MCF 10A (cell line): Measurements from ENCODE around the gene ZNF410. TPM values are rescaled to one million over a fixed set of nuclear protein-coding genes. Genes with fewer than 3 reads are reported as not detected.

ENCODE experiments used
- BruUV-seq: library from RNA; stranded (reverse); fragments of 400-500 nt; replicated peaks from 2 replicates; lab custom pipeline; 2021; lab: Mats Ljungman, UMichigan
- CTCF ChIA-PET: fragments of 300-600 bp; sonication (Branson Sonifier 250); formaldehyde crosslinking; extraction: SDS; loops from one replicate; lab custom pipeline; 2021; ENCODE audit warnings: antibody characterized with exemption, inconsistent platforms; lab: Yijun Ruan, JAX
- POLR2A ChIA-PET: fragments of 300-600, 350-650 bp; sonication (Branson Sonifier 250); formaldehyde crosslinking; extraction: SDS; loops from one replicate; lab custom pipeline; 2020; ENCODE audit warnings: antibody characterized with exemption, inconsistent platforms; lab: Yijun Ruan, JAX
- DNase-seq: peaks from one replicate; pipeline ENCODE4 v3.0.0-alpha.2; 2018; ENCODE audit not compliant: unreplicated experiment
- H3K27ac Mint-ChIP-seq: one replicate; pipeline ENCODE4 v1.8.0; 2022; ENCODE audit warnings: mild to moderate bottlenecking, low read depth, mixed read lengths; ENCODE audit not compliant: unreplicated experiment
- H3K27me3 Mint-ChIP-seq: one replicate; pipeline ENCODE4 v1.8.0; 2022; ENCODE audit warnings: mixed read lengths; ENCODE audit not compliant: insufficient read depth, unreplicated experiment
- H3K36me3 Mint-ChIP-seq: one replicate; pipeline ENCODE4 v1.8.0; 2022; ENCODE audit warnings: mild to moderate bottlenecking, moderate library complexity, mixed read lengths; ENCODE audit not compliant: insufficient read depth, unreplicated experiment
- H3K4me1 Mint-ChIP-seq: one replicate; pipeline ENCODE4 v1.8.0; 2022; ENCODE audit warnings: mixed read lengths; ENCODE audit not compliant: insufficient read depth, unreplicated experiment
- H3K4me3 Mint-ChIP-seq: one replicate; pipeline ENCODE4 v1.8.0; 2022; ENCODE audit warnings: mild to moderate bottlenecking, moderate library complexity, mixed read lengths; ENCODE audit not compliant: unreplicated experiment
- H3K9me3 Mint-ChIP-seq: one replicate; pipeline ENCODE4 v1.8.0; 2022; ENCODE audit warnings: mixed read lengths; ENCODE audit not compliant: unreplicated experiment
- CTCF ChIP-seq: fragments of 200-600 bp; IDR thresholded peaks from one replicate; pipeline ENCODE4 v1.8.0; 2022; ENCODE audit warnings: antibody characterized with exemption, mild to moderate bottlenecking; ENCODE audit not compliant: unreplicated experiment
- intact Hi-C: fragments of 100-400 bp; cut with micrococcal nuclease; formaldehyde crosslinking; loops from 2 replicates; pipeline ENCODE4 v1.14.1; 2022
- total RNA-seq: library from RNA; stranded (reverse); gene quantifications from 2 replicates; pipeline ENCODE4 v1.2.3, GENCODE V29; 2022

ZNF410 gene
- total RNA-seq, 1 experiment from 2014 or later = 76.0 TPM

- no peaks in the 10 kb centered on the region for H3K9me3 Mint-ChIP-seq
- intact Hi-C loops = no loop called here
- H3K4me1 Mint-ChIP-seq = peaks cover 11% of the 10 kb centered on the region
- TF ChIP-seq CTCF = no peak
- no TSS peak for BruUV-seq
- ChIA-PET POLR2A (interaction anchor here (0.5 to 1.3 kb wide), 3 partner anchors 8 to 57 kb away, joined by 4 to 6 read pairs (median 4); partner anchors contain the start of genes COQ6 and FAM161B), CTCF (interaction anchor here (0.6 kb wide), 2 partner anchors 145 to 204 kb away, joined by 3 to 5 read pairs; no protein-coding TSS in a partner anchor)
- H3K27ac Mint-ChIP-seq = no peak overlapping the region
- no peaks in the 10 kb centered on the region for H3K27me3 Mint-ChIP-seq
- no peak for DNase-seq
- H3K4me3 Mint-ChIP-seq = no peak overlapping the region
- peaks cover 24% of the 10 kb centered on the region for H3K36me3 Mint-ChIP-seq
Measured at GRCh38 chr14:73942180-73942579, 55.5 kb downstream of the ZNF410 start.

GRCh38 chr14:73943083-73943482, 56.4 kb downstream of the ZNF410 start:
- TF ChIP-seq CTCF = no peak
- Mint-ChIP-seq H3K9me3 (no peaks in the 10 kb centered on the region), H3K27ac (peak overlapping the region; percentile 5), H3K27me3 (no peaks in the 10 kb centered on the region), H3K4me3 (no peak overlapping the region), H3K4me1 (peaks cover 11% of the 10 kb centered on the region), H3K36me3 (peaks cover 17% of the 10 kb centered on the region)
- DNase-seq = peak; percentile 75
- intact Hi-C loops = no loop called here
- POLR2A ChIA-PET = interaction anchor here (0.8 to 1.3 kb wide), 3 partner anchors 8 to 12 kb away, joined by 3 to 6 read pairs (median 5); no protein-coding TSS in a partner anchor
- no TSS peak for BruUV-seq
- CTCF ChIA-PET = interaction anchor here (0.6 kb wide), 1 partner anchor 22 kb away, joined by 4 read pairs; no protein-coding TSS in a partner anchor

- H3K27ac Mint-ChIP-seq = no peak overlapping the region
- H3K27me3 Mint-ChIP-seq = no peaks in the 10 kb centered on the region
- no peak overlapping the region for H3K4me3 Mint-ChIP-seq
- H3K9me3 Mint-ChIP-seq = no peaks in the 10 kb centered on the region
- H3K4me1 Mint-ChIP-seq = peaks cover 11% of the 10 kb centered on the region
- no peak for TF ChIP-seq CTCF
- CTCF ChIA-PET = no interaction called here
- intact Hi-C loops = no loop called here
- POLR2A ChIA-PET = interaction anchor here (0.7 kb wide), 2 partner anchors 21 to 40 kb away, joined by 3 read pairs; no protein-coding TSS in a partner anchor
- BruUV-seq = no TSS peak
- peaks cover 17% of the 10 kb centered on the region for H3K36me3 Mint-ChIP-seq
- DNase-seq = no peak
Measured at GRCh38 chr14:73944432-73945158, 57.9 kb downstream of the ZNF410 start.

GRCh38 chr14:73945159-73945670, 58.6 kb downstream of the ZNF410 start:
- no peak for TF ChIP-seq CTCF
- no peak overlapping the region for H3K4me3 Mint-ChIP-seq

More at GRCh38 chr14:73945159-73945670, 58.6 kb downstream of the ZNF410 start:
- DNase-seq = no peak
- Mint-ChIP-seq H3K9me3 (no peaks in the 10 kb centered on the region), H3K4me1 (peaks cover 15% of the 10 kb centered on the region), H3K27me3 (no peaks in the 10 kb centered on the region), H3K36me3 (peaks cover 17% of the 10 kb centered on the region), H3K27ac (no peak overlapping the region)
- CTCF ChIA-PET = no interaction called here
- BruUV-seq = no TSS peak
- POLR2A ChIA-PET = interaction anchor here (0.7 kb wide), 2 partner anchors 22 to 40 kb away, joined by 3 read pairs; no protein-coding TSS in a partner anchor
- intact Hi-C loops = no loop called here
